ENCODE measurements around the gene AS3MT. TPM values are rescaled to one million over a fixed set of nuclear protein-coding genes. Genes with fewer than 3 reads are reported as not detected.

AS3MT gene
- total and polyA plus RNA-seq, 5 donors from 2014 or later, result 0.37 TPM; not detected in 4

DNA sequence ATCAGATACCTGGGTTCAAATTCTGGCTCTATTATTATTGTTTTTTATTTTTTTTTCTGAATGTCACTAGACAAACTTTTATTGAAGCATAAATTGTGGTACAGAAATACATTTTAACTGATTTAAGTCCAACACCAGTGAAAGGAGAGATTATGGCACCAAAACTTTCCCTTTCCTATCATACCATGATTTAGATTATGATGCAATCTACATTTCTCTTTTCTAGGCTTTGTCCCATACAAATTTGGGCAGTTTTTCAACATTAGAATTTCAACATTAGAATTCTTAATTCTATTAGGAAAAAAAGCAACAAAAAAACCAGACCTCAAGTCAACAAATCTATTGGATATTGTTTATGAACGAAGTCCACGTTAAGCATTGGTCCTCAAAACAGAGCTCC, 11.0 kb downstream of the AS3MT start:
- no peak overlapping the region for H3K4me3 ChIP-seq (ENCODE audit: low read depth, low read length)
- Mint-ChIP-seq H3K27ac (no peak overlapping the region), H3K4me1 (no peaks in the 10 kb centered on the region), H3K27me3 (no peaks in the 10 kb centered on the region), H3K4me3 (no peak overlapping the region), H3K9me3 (peaks cover 0 to 1% (median 0%) of the 10 kb centered on the region in 7 donors), H3K36me3 (peaks cover 2% of the 10 kb centered on the region)
- H3K4me1 ChIP-seq (ENCODE audit: control insufficient read depth, insufficient read depth, low read length, poor library complexity, severe bottlenecking), result no peaks in the 10 kb centered on the region
- no peaks in the 10 kb centered on the region for H3K36me3 ChIP-seq (ENCODE audit: control insufficient read depth, insufficient read depth, low read length)
- ATAC-seq (ENCODE audit: low read depth in 2 of 2) (no peak), DNase-seq (no peak)
- no peaks in the 10 kb centered on the region for H3K9me3 ChIP-seq (ENCODE audit: control insufficient read depth in 2 of 2, low read length in 2 of 2)
- H3K27ac ChIP-seq (ENCODE audit: insufficient read depth, low read length, poor library complexity, severe bottlenecking), result no peak overlapping the region
- no peaks in the 10 kb centered on the region for H3K27me3 ChIP-seq (ENCODE audit: control insufficient read depth, insufficient read depth, low read length)

DNA sequence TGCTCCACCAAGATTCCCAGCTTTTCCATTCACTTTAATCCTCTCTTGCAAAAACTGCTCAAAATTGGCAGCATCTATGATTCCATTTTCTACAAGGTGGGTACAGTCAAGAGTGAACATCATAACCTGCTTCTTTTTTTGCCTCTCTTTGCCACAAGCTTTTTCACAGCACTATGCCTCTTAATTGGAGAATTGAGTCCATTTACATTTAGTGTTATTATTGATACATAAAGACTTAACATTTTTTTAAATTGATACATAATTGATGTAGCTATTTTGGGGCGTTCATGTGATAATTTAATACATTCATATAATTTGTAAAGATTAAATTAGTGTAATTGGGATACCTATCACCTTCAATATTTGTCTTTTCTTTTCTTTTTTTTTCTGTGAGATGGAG, 18.8 kb downstream of the AS3MT start:
- Mint-ChIP-seq H3K36me3 (peaks cover 7% of the 10 kb centered on the region), H3K4me3 (no peak overlapping the region), H3K4me1 (no peaks in the 10 kb centered on the region), H3K9me3 (peaks cover 0 to 1% (median 0%) of the 10 kb centered on the region in 7 donors), H3K27me3 (no peaks in the 10 kb centered on the region), H3K27ac (no peak overlapping the region)
- H3K9me3 ChIP-seq (ENCODE audit: control insufficient read depth in 2 of 2, low read length in 2 of 2), result no peaks in the 10 kb centered on the region
- ATAC-seq (ENCODE audit: low read depth in 2 of 2), result no peak
- H3K27me3 ChIP-seq (ENCODE audit: control insufficient read depth, insufficient read depth, low read length), result no peaks in the 10 kb centered on the region
- H3K4me1 ChIP-seq (ENCODE audit: control insufficient read depth, insufficient read depth, low read length, poor library complexity, severe bottlenecking), result no peaks in the 10 kb centered on the region
- H3K4me3 ChIP-seq (ENCODE audit: low read depth, low read length), result no peak overlapping the region
- no peak overlapping the region for H3K27ac ChIP-seq (ENCODE audit: insufficient read depth, low read length, poor library complexity, severe bottlenecking)
- DNase-seq, result no peak
- no peaks in the 10 kb centered on the region for H3K36me3 ChIP-seq (ENCODE audit: control insufficient read depth, insufficient read depth, low read length)

DNA sequence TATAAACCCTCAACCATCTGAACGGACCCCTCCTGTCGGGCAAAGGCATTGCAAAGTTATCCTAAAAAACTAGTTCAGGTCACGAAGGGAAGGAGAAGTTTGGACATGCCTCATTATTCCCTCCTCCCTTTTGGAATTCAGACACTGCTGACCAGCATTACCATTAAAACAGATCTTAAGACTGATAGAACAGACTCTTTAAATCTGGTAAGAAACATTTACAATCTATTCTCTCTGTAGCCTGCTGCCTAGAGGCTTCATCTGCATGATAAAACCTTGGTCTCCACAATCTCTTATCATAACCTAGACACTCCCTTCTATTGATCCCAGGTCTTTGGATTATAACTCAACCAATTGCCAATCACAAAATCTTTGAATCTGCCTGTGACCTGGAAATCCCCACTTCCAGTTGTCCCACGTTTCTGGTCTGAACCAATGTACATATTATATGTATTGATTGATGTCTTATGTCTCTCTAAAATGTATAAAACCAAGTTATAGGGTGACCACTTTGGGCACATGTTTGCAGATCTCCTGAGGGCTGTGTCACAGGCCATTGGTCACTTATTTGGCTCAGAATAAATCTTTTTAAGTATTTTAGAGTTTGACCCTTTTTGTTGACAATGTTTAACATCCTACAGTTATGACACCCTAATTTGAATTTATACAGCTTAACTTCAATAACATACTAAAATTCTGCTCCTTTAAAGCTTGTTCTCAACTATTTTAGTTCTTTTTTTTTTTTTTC, 25.4 kb downstream of the AS3MT start:
- no peak overlapping the region for H3K27ac ChIP-seq (ENCODE audit: insufficient read depth, low read length, poor library complexity, severe bottlenecking)
- H3K27ac Mint-ChIP-seq, result peak overlapping the region in 2 of 3 donors; percentile 18 to 76

DNA sequence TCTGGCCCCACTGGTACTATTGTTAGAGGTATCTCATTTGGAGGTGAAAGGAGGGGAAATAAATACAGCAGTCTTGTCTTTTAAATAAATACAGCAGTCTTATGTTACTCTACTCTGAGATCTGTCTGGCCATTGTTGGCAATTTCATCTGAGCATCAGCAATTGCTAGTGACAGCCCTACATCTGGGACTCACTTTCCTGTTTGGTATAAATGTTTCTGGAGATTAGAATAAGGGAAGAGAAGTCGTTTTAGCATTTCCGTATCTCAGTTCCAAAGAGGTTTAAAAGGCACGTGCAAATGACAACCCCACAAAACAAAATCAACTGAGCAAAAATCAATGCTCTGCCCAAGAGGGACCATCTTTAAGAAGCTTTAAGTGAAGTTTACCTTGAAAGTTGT, 30.7 kb downstream of the AS3MT start:
- Mint-ChIP-seq H3K4me1 (no peaks in the 10 kb centered on the region), H3K36me3 (no peaks in the 10 kb centered on the region)
- ATAC-seq (ENCODE audit: low read depth in 2 of 2), result no peak

More for the DNA sequence above, 25.4 kb downstream of the AS3MT start:
- Mint-ChIP-seq H3K36me3 (peaks cover 3% of the 10 kb centered on the region), H3K9me3 (no peaks in the 10 kb centered on the region), H3K27me3 (no peaks in the 10 kb centered on the region), H3K4me3 (no peak overlapping the region), H3K4me1 (no peaks in the 10 kb centered on the region)
- H3K4me3 ChIP-seq (ENCODE audit: low read depth, low read length), result no peak overlapping the region
- DNase-seq (no peak), ATAC-seq (ENCODE audit: low read depth in 2 of 2) (no peak)
- H3K27me3 ChIP-seq (ENCODE audit: control insufficient read depth, insufficient read depth, low read length), result no peaks in the 10 kb centered on the region
- no peaks in the 10 kb centered on the region for H3K4me1 ChIP-seq (ENCODE audit: control insufficient read depth, insufficient read depth, low read length, poor library complexity, severe bottlenecking)
- H3K36me3 ChIP-seq (ENCODE audit: control insufficient read depth, insufficient read depth, low read length), result no peaks in the 10 kb centered on the region
- H3K9me3 ChIP-seq (ENCODE audit: control insufficient read depth in 2 of 2, low read length in 2 of 2), result no peaks in the 10 kb centered on the region

DNA sequence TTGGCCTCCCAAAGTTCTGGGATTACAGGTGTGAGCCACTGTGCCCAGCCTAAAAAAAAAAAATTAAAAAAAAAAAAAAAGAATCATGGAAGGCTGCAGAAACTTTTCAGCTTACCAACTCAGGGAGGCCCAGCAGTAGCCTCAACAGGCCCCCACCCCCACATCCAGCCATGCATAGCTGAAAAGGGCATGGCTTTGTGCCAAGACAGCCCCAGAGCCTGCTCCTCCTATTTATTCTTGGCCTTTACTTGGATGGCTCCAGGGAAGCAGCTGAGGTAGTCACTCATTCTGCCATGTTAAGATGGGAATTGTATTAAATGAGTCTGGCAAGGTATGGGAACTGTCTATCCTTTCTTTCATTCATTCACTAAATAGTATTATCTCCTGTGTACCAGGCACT, 35.1 kb downstream of the AS3MT start:
- ATAC-seq (ENCODE audit: low read depth in 2 of 2), result no peak
- Histone ChIP-seq H3K4me3 (ENCODE audit: low read depth, low read length) (no peak overlapping the region), H3K36me3 (ENCODE audit: control insufficient read depth, insufficient read depth, low read length) (no peaks in the 10 kb centered on the region), H3K27ac (ENCODE audit: insufficient read depth, low read length, poor library complexity, severe bottlenecking) (no peak overlapping the region), H3K4me1 (ENCODE audit: control insufficient read depth, insufficient read depth, low read length, poor library complexity, severe bottlenecking) (no peaks in the 10 kb centered on the region), H3K27me3 (ENCODE audit: control insufficient read depth, insufficient read depth, low read length) (no peaks in the 10 kb centered on the region), H3K9me3 (ENCODE audit: control insufficient read depth in 2 of 2, low read length in 2 of 2) (no peaks in the 10 kb centered on the region)
- Mint-ChIP-seq H3K9me3 (no peaks in the 10 kb centered on the region), H3K27ac (no peak overlapping the region), H3K27me3 (no peaks in the 10 kb centered on the region), H3K4me1 (no peaks in the 10 kb centered on the region), H3K36me3 (no peaks in the 10 kb centered on the region), H3K4me3 (no peak overlapping the region)
- DNase-seq, result no peak

More for the DNA sequence above, 30.7 kb downstream of the AS3MT start:
- Mint-ChIP-seq H3K4me3 (no peak overlapping the region), H3K9me3 (no peaks in the 10 kb centered on the region), H3K27me3 (no peaks in the 10 kb centered on the region), H3K27ac (no peak overlapping the region)
- Histone ChIP-seq H3K27ac (ENCODE audit: insufficient read depth, low read length, poor library complexity, severe bottlenecking) (no peak overlapping the region), H3K36me3 (ENCODE audit: control insufficient read depth, insufficient read depth, low read length) (no peaks in the 10 kb centered on the region), H3K4me3 (ENCODE audit: low read depth, low read length) (no peak overlapping the region), H3K4me1 (ENCODE audit: control insufficient read depth, insufficient read depth, low read length, poor library complexity, severe bottlenecking) (no peaks in the 10 kb centered on the region), H3K27me3 (ENCODE audit: control insufficient read depth, insufficient read depth, low read length) (no peaks in the 10 kb centered on the region), H3K9me3 (ENCODE audit: control insufficient read depth in 2 of 2, low read length in 2 of 2) (no peaks in the 10 kb centered on the region)
- DNase-seq, result no peak

DNA sequence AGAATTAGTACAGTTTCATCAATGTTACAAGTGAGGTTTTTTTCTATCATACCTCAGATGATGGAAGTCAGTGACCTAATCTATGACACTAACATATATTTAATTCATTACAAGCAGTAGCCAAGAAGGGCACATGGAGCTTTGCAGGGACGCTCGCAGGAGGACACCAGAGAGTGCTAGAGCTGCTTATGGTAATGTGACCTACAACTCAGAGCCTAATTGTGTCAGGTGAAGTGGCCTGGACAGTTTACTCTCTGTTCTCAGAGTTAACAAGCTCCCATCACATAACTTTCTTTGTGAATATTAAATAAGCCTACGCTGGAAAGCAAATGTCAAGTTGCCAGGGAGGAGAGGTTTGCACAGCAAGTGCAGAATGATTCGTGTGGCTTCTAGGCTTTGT, 37.2 kb downstream of the AS3MT start:
- peak overlapping the region in 1 of 3 donors; percentile 15 for H3K27ac Mint-ChIP-seq
- no peaks in the 10 kb centered on the region for H3K27me3 ChIP-seq (ENCODE audit: control insufficient read depth, insufficient read depth, low read length)
- DNase-seq (no peak), ATAC-seq (ENCODE audit: low read depth in 2 of 2) (no peak)
- H3K4me1 Mint-ChIP-seq, result no peaks in the 10 kb centered on the region
- H3K36me3 Mint-ChIP-seq, result no peaks in the 10 kb centered on the region
- no peak overlapping the region for H3K27ac ChIP-seq (ENCODE audit: insufficient read depth, low read length, poor library complexity, severe bottlenecking)
- no peak overlapping the region for H3K4me3 ChIP-seq (ENCODE audit: low read depth, low read length)
- no peak overlapping the region for H3K4me3 Mint-ChIP-seq
- H3K36me3 ChIP-seq (ENCODE audit: control insufficient read depth, insufficient read depth, low read length), result no peaks in the 10 kb centered on the region
- H3K27me3 Mint-ChIP-seq, result no peaks in the 10 kb centered on the region
- H3K9me3 Mint-ChIP-seq, result no peaks in the 10 kb centered on the region
- no peaks in the 10 kb centered on the region for H3K4me1 ChIP-seq (ENCODE audit: control insufficient read depth, insufficient read depth, low read length, poor library complexity, severe bottlenecking)
- H3K9me3 ChIP-seq (ENCODE audit: control insufficient read depth in 2 of 2, low read length in 2 of 2), result no peaks in the 10 kb centered on the region

DNA sequence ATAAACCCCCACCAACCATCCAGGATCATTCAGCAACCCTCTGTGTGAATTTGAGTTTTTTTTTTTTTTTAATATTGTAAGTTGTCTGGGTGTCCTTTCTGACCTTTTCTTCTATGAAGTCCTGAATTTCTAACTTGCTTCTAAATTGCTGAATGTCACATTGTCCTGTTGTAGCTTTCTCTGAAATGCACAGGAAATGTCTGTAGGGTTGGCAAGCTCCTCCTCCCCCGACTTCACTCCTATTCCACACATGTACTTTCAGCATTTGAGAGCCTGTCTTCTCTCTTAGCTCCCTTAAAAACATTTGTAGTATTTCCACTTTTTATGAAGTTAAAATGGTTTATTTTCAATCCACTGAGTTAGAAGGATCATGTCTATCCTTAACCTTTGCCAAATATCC, 45.5 kb downstream of the AS3MT start:
- H3K36me3 Mint-ChIP-seq, result no peaks in the 10 kb centered on the region

DNA sequence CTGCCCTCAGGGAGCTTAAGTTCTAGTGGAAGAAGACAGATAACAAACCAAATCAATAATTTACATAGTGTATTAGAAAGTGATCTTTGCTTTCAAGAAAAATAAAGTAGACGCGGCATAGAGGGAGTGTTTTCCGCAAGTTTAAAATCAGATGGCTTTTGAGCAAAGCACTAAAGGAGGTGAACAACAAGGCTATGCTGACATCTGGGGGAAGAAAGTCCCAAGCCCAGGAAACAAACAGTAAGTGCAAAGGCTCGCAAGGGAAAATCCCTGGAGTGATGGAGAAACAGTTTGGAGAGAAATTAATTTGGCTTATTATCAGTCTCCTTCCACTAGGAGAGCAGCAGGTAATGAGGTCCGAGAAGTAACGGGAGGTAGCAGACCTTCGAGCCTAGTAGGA, 46.9 kb downstream of the AS3MT start:
- Mint-ChIP-seq H3K27me3 (peaks cover 40% of the 10 kb centered on the region), H3K27ac (peak overlapping the region in 1 of 3 donors; percentile 38), H3K36me3 (no peaks in the 10 kb centered on the region), H3K9me3 (no peaks in the 10 kb centered on the region), H3K4me1 (peaks cover 4 to 47% (median 24%) of the 10 kb centered on the region in 4 donors), H3K4me3 (peak overlapping the region; percentile 93 to 97 (median 96))
- ATAC-seq (ENCODE audit: low read depth in 2 of 2), result no peak
- no peaks in the 10 kb centered on the region for H3K9me3 ChIP-seq (ENCODE audit: control insufficient read depth in 2 of 2, low read length in 2 of 2)
- peaks cover 3% of the 10 kb centered on the region for H3K27me3 ChIP-seq (ENCODE audit: control insufficient read depth, insufficient read depth, low read length)
- no peak overlapping the region for H3K4me3 ChIP-seq (ENCODE audit: low read depth, low read length)
- no peak overlapping the region for H3K27ac ChIP-seq (ENCODE audit: insufficient read depth, low read length, poor library complexity, severe bottlenecking)
- H3K36me3 ChIP-seq (ENCODE audit: control insufficient read depth, insufficient read depth, low read length), result no peaks in the 10 kb centered on the region
- DNase-seq, result no peak
- H3K4me1 ChIP-seq (ENCODE audit: control insufficient read depth, insufficient read depth, low read length, poor library complexity, severe bottlenecking), result peaks cover 28% of the 10 kb centered on the region

More for the DNA sequence above, 45.5 kb downstream of the AS3MT start:
- no peaks in the 10 kb centered on the region for H3K36me3 ChIP-seq (ENCODE audit: control insufficient read depth, insufficient read depth, low read length)
- H3K27ac ChIP-seq (ENCODE audit: insufficient read depth, low read length, poor library complexity, severe bottlenecking), result no peak overlapping the region
- DNase-seq (peak in 1 of 3 donors; percentile 68), ATAC-seq (ENCODE audit: low read depth in 2 of 2) (no peak)
- peaks cover 0 to 33% (median 10%) of the 10 kb centered on the region in 4 donors for H3K4me1 Mint-ChIP-seq
- peaks cover 3% of the 10 kb centered on the region for H3K27me3 ChIP-seq (ENCODE audit: control insufficient read depth, insufficient read depth, low read length)
- H3K27ac Mint-ChIP-seq, result no peak overlapping the region
- peak overlapping the region in 1 of 4 donors; percentile 43 for H3K4me3 Mint-ChIP-seq
- H3K27me3 Mint-ChIP-seq, result peaks cover 40% of the 10 kb centered on the region
- H3K4me3 ChIP-seq (ENCODE audit: low read depth, low read length), result no peak overlapping the region
- no peaks in the 10 kb centered on the region for H3K9me3 Mint-ChIP-seq
- H3K9me3 ChIP-seq (ENCODE audit: control insufficient read depth in 2 of 2, low read length in 2 of 2), result no peaks in the 10 kb centered on the region
- H3K4me1 ChIP-seq (ENCODE audit: control insufficient read depth, insufficient read depth, low read length, poor library complexity, severe bottlenecking), result peaks cover 15% of the 10 kb centered on the region
